DND-41 (cell line): ENCODE data around the gene PCDHA7.
"Not testable (repeated sequence)": the region's sequence is repeated elsewhere in the genome, so short reads cannot be mapped to it uniquely, and the experiment has no call there.

ENCODE experiments used
- ATAC-seq: fragments of 200-7000 bp; cut with Tn5 transposase; 3 replicates; pipeline ENCODE4 v1.9.1; 2021; ENCODE audit warnings: low read depth; ENCODE audit not compliant: insufficient read depth
- DNase-seq: peaks from one replicate; pipeline ENCODE4 v3.0.0-alpha.2; 2020
- H2AFZ ChIP-seq: 2 replicates; pipeline ENCODE4 v1.6.0; 2012; ENCODE audit warnings: low read depth, low read length
- H3K27ac ChIP-seq: 2 replicates; pipeline ENCODE4 v1.5.1; 2012; ENCODE audit warnings: low read length, inconsistent platforms
- H3K27me3 ChIP-seq: fragments of 200-600 bp; sonication (generic); 2 replicates; pipeline ENCODE4 v1.6.0; 2012; ENCODE audit warnings: low read length, mild to moderate bottlenecking, inconsistent platforms; ENCODE audit not compliant: insufficient read depth, poor library complexity
- H3K36me3 ChIP-seq: 2 replicates; pipeline ENCODE4 v1.5.1; 2012; ENCODE audit warnings: low read length, inconsistent platforms; ENCODE audit not compliant: insufficient read depth
- H3K4me1 ChIP-seq: 2 replicates; pipeline ENCODE4 v1.5.1; 2012; ENCODE audit warnings: mild to moderate bottlenecking, low read length; ENCODE audit not compliant: insufficient read depth
- H3K4me2 ChIP-seq: 2 replicates; pipeline ENCODE4 v1.6.0; 2012; ENCODE audit warnings: mild to moderate bottlenecking, moderate library complexity, low read length, inconsistent platforms; ENCODE audit not compliant: insufficient read depth
- H3K4me3 ChIP-seq, 2 experiments: fragments of 200-600 bp in 1 of 2; shearing (Covaris generic) in 1 of 2; 2 replicates each; pipeline ENCODE4 v1.5.1; 2012 to 2016; ENCODE audit warnings: inconsistent platforms in 2 of 2, low read length in 2 of 2, mild to moderate bottlenecking in 2 of 2, low read depth in 1 of 2, moderate library complexity in 1 of 2
- H3K79me2 ChIP-seq: 2 replicates; pipeline ENCODE4 v1.6.0; 2012; ENCODE audit warnings: low read length, inconsistent platforms; ENCODE audit not compliant: insufficient read depth
- H3K9ac ChIP-seq: 2 replicates; pipeline ENCODE4 v1.6.0; 2012; ENCODE audit warnings: low read depth, mild to moderate bottlenecking, inconsistent platforms, low read length, moderate library complexity
- H3K9me3 ChIP-seq: 2 replicates; pipeline ENCODE4 v1.5.1; 2012; ENCODE audit warnings: low read length, moderate library complexity, mild to moderate bottlenecking, inconsistent platforms; ENCODE audit not compliant: insufficient read depth, severe bottlenecking
- H4K20me1 ChIP-seq: 2 replicates; pipeline ENCODE4 v1.6.0; 2012; ENCODE audit warnings: low read length; ENCODE audit not compliant: insufficient read depth
- CTCF ChIP-seq: IDR thresholded peaks from 2 replicates; pipeline ENCODE4 v1.5.1; 2012; ENCODE audit warnings: borderline replicate concordance, low read length, moderate library complexity, mild to moderate bottlenecking; ENCODE audit not compliant: poor library complexity, severe bottlenecking; ENCODE audit errors: extremely low read depth
- EZH2 ChIP-seq: IDR thresholded peaks from 3 replicates; pipeline ENCODE4 v1.6.1; 2012; ENCODE audit warnings: borderline replicate concordance, low read depth, mild to moderate bottlenecking, moderate library complexity, low read length, inconsistent platforms; ENCODE audit not compliant: severe bottlenecking

PCDHA7 gene

GRCh38 chr5:140821375-140822280, 12.4 kb upstream of the PCDHA7 start, which contains the start of gene PCDHA5:
Gene PCDHA5 (plus strand): TSS chr5:140821613.
- H2AFZ ChIP-seq = no peak within 1 kb of the TSS
- no peak within 1 kb of the TSS for H3K4me3 ChIP-seq
- DNase-seq (no peak), ATAC-seq (no peak)
- H3K79me2 ChIP-seq = no peaks in the 10 kb centered on the region
- H3K9ac ChIP-seq = no peak within 1 kb of the TSS
- H3K27ac ChIP-seq = no peak within 1 kb of the TSS
- H3K36me3 ChIP-seq = no peaks in the 10 kb centered on the region
- no peak within 1 kb of the TSS for H3K4me2 ChIP-seq
- no peaks in the 10 kb centered on the region for H4K20me1 ChIP-seq
- H3K4me1 ChIP-seq = no peaks in the 10 kb centered on the region
- TF ChIP-seq EZH2 (no peak), CTCF (no peak)
- H3K9me3 ChIP-seq = no peaks in the 10 kb centered on the region
- no peaks in the 10 kb centered on the region for H3K27me3 ChIP-seq

GRCh38 chr5:140822281-140822629, 11.8 kb upstream of the PCDHA7 start:
- H3K4me3 ChIP-seq = no peak overlapping the region
- H3K9ac ChIP-seq = no peak overlapping the region
- DNase-seq (no peak), ATAC-seq (no peak)
- no peaks in the 10 kb centered on the region for H4K20me1 ChIP-seq
- H3K79me2 ChIP-seq = no peaks in the 10 kb centered on the region
- no peaks in the 10 kb centered on the region for H3K36me3 ChIP-seq
- H3K27ac ChIP-seq = no peak overlapping the region
- H3K4me1 ChIP-seq = no peaks in the 10 kb centered on the region
- no peak overlapping the region for H2AFZ ChIP-seq
- no peaks in the 10 kb centered on the region for H3K27me3 ChIP-seq
- no peak for TF ChIP-seq EZH2
- TF ChIP-seq CTCF = no peak
- H3K4me2 ChIP-seq = no peak overlapping the region
- no peaks in the 10 kb centered on the region for H3K9me3 ChIP-seq

GRCh38 chr5:140822969-140823368, 11.1 kb upstream of the PCDHA7 start:
- not testable (repeated sequence) for H3K27ac ChIP-seq, H3K9ac ChIP-seq, H3K4me1 ChIP-seq, DNase-seq, H4K20me1 ChIP-seq, H3K27me3 ChIP-seq, H3K4me3 ChIP-seq, H3K36me3 ChIP-seq, ATAC-seq, H3K79me2 ChIP-seq, H3K9me3 ChIP-seq, H3K4me2 ChIP-seq, H2AFZ ChIP-seq

GRCh38 chr5:140823475-140823874, 10.6 kb upstream of the PCDHA7 start:
- H3K4me2 ChIP-seq = no peak overlapping the region
- no peaks in the 10 kb centered on the region for H3K9me3 ChIP-seq
- H3K79me2 ChIP-seq = no peaks in the 10 kb centered on the region
- no peak overlapping the region for H2AFZ ChIP-seq
- no peak for TF ChIP-seq EZH2
- TF ChIP-seq CTCF = no peak
- H3K9ac ChIP-seq = no peak overlapping the region
- ATAC-seq = no peak
- H3K4me1 ChIP-seq = no peaks in the 10 kb centered on the region
- H3K27me3 ChIP-seq = no peaks in the 10 kb centered on the region
- H3K4me3 ChIP-seq = no peak overlapping the region
- H4K20me1 ChIP-seq = no peaks in the 10 kb centered on the region
- H3K36me3 ChIP-seq = no peaks in the 10 kb centered on the region
- H3K27ac ChIP-seq = no peak overlapping the region
- no peak for DNase-seq
